Spinal cord (tissue), 10 donors: ENCODE measurements around the gene HTRA1. TPM values are rescaled to one million over a fixed set of nuclear protein-coding genes. Genes with fewer than 3 reads are reported as not detected.

Experiments used
- DNase-seq, 6 donors: peaks; one replicate each; pipeline versions ENCODE4 v3.0.0 to v3.0.0-alpha.2; 2013 to 2015; ENCODE audit warnings: low spot score in 6 of 6, low read depth in 4 of 6
- H3K27ac ChIP-seq: one replicate; pipeline ENCODE4 v1.5.1; 2013; ENCODE audit warnings: low read depth, low read length, control low read depth
- H3K27me3 ChIP-seq: one replicate; pipeline ENCODE4 v1.6.1; 2013; ENCODE audit warnings: low read length; ENCODE audit not compliant: control insufficient read depth, insufficient read depth
- H3K36me3 ChIP-seq: one replicate; pipeline ENCODE4 v1.6.1; 2013; ENCODE audit warnings: low read length; ENCODE audit not compliant: control insufficient read depth, insufficient read depth
- H3K4me1 ChIP-seq: one replicate; pipeline ENCODE4 v1.6.1; 2013; ENCODE audit warnings: low read length; ENCODE audit not compliant: control insufficient read depth, insufficient read depth
- H3K4me3 ChIP-seq: one replicate; pipeline ENCODE4 v1.5.1; 2013; ENCODE audit warnings: low read depth, low read length, control low read depth
- H3K9me3 ChIP-seq: one replicate; pipeline ENCODE4 v1.6.1; 2013; ENCODE audit warnings: low read length; ENCODE audit not compliant: control insufficient read depth, insufficient read depth
- WGBS: methylation state at CpG from one replicate; pipeline ENCODE4 v1.1.5; 2013; ENCODE audit warnings: missing lambda C conversion rate; ENCODE audit not compliant: insufficient coverage; 5-methylcytosine and 5-hydroxymethylcytosine counted together
- polyA plus RNA-seq, 2 donors: library from polyadenylated mRNA; unstranded; fragments of 120-200 nt; gene quantifications; one replicate each; pipeline ENCODE4 v1.2.1, GENCODE V29; 2013; ENCODE audit not compliant: insufficient read length in 2 of 2
- total RNA-seq, 2 donors: library from RNA; depleted of rRNA in 1 of 2; stranded (reverse); fragments of 120-200 nt in 1 of 2; fragments of >200 nt in 1 of 2; gene quantifications; one replicate each; pipeline versions ENCODE4 v1.2.3 to v1.2.4, GENCODE V29; 2013 to 2014
- donor health status: healthy.

HTRA1 gene
- total and polyA plus RNA-seq, 4 donors, result 150 to 243 (median 170) TPM

- Histone ChIP-seq H3K4me1 (peaks cover 64% of the 10 kb centered on the region), H3K4me3 (no peak overlapping the region)
- no peak for DNase-seq
Measured at GRCh38 chr10:122490786-122491680, 29.7 kb downstream of the HTRA1 start.

DNA sequence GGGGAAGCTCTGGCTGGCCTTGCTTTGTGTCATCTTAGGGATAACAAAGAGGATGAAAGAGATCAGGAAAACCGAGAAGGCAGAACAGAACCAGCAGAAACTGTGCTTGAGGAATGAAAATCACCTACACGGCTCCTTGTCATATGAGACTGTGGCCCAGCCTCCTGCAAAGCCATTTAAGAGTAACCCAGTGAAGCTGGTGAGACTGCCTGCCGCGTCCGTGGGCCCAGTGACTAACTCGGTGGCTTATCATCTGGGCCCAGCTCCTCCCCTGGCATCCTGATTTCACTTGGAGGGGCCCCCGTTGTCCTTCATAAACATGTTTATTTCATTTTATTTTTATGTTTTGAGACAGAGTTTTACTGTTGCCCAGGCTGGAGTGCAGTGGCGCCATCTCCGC is 30.7 kb downstream of the HTRA1 start:
- Histone ChIP-seq H3K9me3 (no peaks in the 10 kb centered on the region), H3K36me3 (peaks cover 18% of the 10 kb centered on the region), H3K27me3 (no peaks in the 10 kb centered on the region), H3K4me1 (peaks cover 58% of the 10 kb centered on the region), H3K4me3 (no peak overlapping the region), H3K27ac (no peak overlapping the region)
- DNase-seq, result no peak
- 76% methylated on average over 5 of the region's 9 CpGs for WGBS

More at GRCh38 chr10:122490786-122491680, 29.7 kb downstream of the HTRA1 start:
- WGBS, result 38% methylated on average over 19 of the region's 26 CpGs
- Histone ChIP-seq H3K27me3 (no peaks in the 10 kb centered on the region), H3K27ac (no peak overlapping the region), H3K9me3 (no peaks in the 10 kb centered on the region), H3K36me3 (peaks cover 18% of the 10 kb centered on the region)

- DNase-seq, result peak in 2 of 6 donors; percentile 53 to 69
- Histone ChIP-seq H3K27me3 (no peaks in the 10 kb centered on the region), H3K4me3 (no peak overlapping the region), H3K27ac (no peak overlapping the region), H3K36me3 (peaks cover 18% of the 10 kb centered on the region), H3K9me3 (no peaks in the 10 kb centered on the region), H3K4me1 (peaks cover 48% of the 10 kb centered on the region)
- WGBS, result 61% methylated on average over 9 of the region's 9 CpGs
Measured at GRCh38 chr10:122492999-122493481, 31.7 kb downstream of the HTRA1 start.

- no peak overlapping the region for H3K4me3 ChIP-seq
- no peak for DNase-seq
- no peak overlapping the region for H3K27ac ChIP-seq
- H3K36me3 ChIP-seq, result peaks cover 18% of the 10 kb centered on the region
- peaks cover 45% of the 10 kb centered on the region for H3K4me1 ChIP-seq
- no peaks in the 10 kb centered on the region for H3K27me3 ChIP-seq
- WGBS, result 88% methylated on average over 4 of the region's 4 CpGs
- no peaks in the 10 kb centered on the region for H3K9me3 ChIP-seq
Measured at GRCh38 chr10:122493761-122494160, 32.4 kb downstream of the HTRA1 start.

GRCh38 chr10:122494173-122494820 is 32.9 kb downstream of the HTRA1 start:
- Histone ChIP-seq H3K4me1 (peaks cover 50% of the 10 kb centered on the region), H3K36me3 (peaks cover 18% of the 10 kb centered on the region), H3K27me3 (no peaks in the 10 kb centered on the region), H3K27ac (no peak overlapping the region), H3K9me3 (no peaks in the 10 kb centered on the region), H3K4me3 (no peak overlapping the region)
- 77% methylated on average over 9 of the region's 20 CpGs for WGBS
- DNase-seq, result no peak

DNA sequence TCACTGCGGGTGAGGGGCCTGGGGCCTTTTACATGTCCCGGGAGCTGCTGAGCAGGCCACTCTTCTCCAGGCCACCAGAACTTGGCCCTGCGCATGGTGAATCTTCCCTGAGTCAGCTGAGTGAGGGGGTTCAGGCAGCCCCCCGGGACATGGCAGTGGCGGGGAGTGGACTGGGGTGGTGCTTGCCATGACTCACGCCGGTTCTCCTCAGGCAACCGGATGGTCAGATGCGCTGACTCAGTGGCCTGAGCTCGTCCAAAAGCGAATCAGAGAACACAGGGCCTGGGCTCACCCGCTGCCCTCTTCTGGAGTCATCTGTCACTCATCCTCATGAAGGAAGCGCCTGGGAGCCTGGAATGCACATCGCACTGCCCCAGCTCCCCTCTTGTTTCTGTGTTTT is 33.5 kb downstream of the HTRA1 start:
- Histone ChIP-seq H3K4me1 (peaks cover 48% of the 10 kb centered on the region), H3K9me3 (no peaks in the 10 kb centered on the region), H3K4me3 (no peak overlapping the region), H3K27ac (no peak overlapping the region), H3K36me3 (peaks cover 18% of the 10 kb centered on the region), H3K27me3 (no peaks in the 10 kb centered on the region)
- 78% methylated on average over 14 of the region's 14 CpGs for WGBS
- DNase-seq, result no peak

DNA sequence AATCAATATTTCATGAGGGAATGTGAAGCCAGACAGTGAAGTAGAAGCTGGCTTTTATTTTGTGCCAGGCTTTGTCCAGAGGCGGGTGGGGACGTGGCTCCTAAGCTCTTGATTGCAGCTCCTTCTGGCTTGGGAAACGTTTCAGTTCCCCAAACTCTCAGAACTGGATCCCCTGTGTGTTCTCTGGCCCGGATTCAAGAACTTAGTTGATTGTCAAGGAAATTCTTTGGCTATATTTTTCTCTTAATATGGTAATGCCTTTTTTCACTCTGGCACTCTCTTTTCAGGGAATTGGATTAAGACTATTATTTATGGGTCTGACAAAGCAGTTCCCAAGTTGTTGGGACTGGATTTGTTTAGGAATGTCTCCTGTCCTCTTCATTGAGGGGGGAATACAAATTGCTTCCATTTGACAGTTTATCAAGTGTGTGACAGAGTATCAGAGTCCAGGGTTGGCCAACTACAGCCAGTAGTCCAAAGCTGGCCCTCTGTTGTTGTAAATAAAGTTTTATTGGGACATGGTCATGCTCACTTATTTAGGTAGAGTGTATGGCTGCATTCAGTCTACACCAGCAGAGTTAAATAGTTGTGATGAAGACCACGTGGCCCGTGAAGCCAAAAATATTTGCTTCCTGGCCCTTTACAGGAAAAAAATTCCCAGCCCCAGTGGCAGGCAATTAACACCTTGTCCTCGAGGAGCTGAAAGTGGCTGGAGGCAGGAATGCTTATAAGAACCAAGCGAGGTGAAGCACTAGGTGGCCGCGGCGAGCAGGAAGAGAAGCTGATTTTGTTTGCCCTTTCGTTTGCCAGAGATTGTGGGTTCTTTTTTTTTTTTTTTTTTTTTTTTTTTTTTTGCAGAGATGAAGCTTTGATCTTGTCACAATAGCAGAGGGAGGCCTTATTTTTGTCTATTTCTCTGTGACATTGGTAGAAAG is 34.3 kb downstream of the HTRA1 start:
- Histone ChIP-seq H3K9me3 (no peaks in the 10 kb centered on the region), H3K27me3 (no peaks in the 10 kb centered on the region), H3K36me3 (peaks cover 20% of the 10 kb centered on the region), H3K4me1 (peaks cover 44% of the 10 kb centered on the region), H3K27ac (no peak overlapping the region), H3K4me3 (no peak overlapping the region)
- peak in 1 of 6 donors; percentile 57 for DNase-seq
- 51% methylated on average over 4 of the region's 12 CpGs for WGBS

GRCh38 chr10:122497241-122497640 is 35.9 kb downstream of the HTRA1 start:
- DNase-seq, result no peak
- peaks cover 31% of the 10 kb centered on the region for H3K4me1 ChIP-seq
- H3K9me3 ChIP-seq, result no peaks in the 10 kb centered on the region
- no peak overlapping the region for H3K27ac ChIP-seq
- 81% methylated on average over 2 of the region's 2 CpGs for WGBS
- H3K36me3 ChIP-seq, result peaks cover 20% of the 10 kb centered on the region
- no peak overlapping the region for H3K4me3 ChIP-seq
- no peaks in the 10 kb centered on the region for H3K27me3 ChIP-seq

DNA sequence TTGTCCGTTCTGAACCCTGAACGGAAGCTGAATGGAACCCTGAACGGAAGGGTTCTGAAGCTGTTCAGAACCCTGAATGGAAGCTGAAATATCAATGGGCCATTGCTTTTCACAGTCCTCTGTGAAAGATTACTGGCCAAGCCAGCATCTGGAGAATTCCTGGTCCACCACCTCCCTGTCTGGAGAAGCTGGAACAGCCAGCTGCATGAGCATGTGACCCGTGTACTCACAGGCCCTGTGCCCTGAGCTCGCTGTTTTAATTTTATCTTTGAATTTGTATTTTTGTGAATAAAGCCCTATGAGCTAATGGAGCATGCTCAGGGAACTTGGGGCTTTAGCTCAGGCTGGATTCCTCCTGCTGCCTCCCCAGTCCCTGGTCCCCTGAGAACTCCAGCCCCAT is 37.2 kb downstream of the HTRA1 start:
- no peak overlapping the region for H3K27ac ChIP-seq
- H3K4me1 ChIP-seq, result peaks cover 21% of the 10 kb centered on the region
- H3K36me3 ChIP-seq, result peaks cover 27% of the 10 kb centered on the region
- H3K9me3 ChIP-seq, result no peaks in the 10 kb centered on the region
- WGBS, result 70% methylated on average over 3 of the region's 5 CpGs
- H3K27me3 ChIP-seq, result no peaks in the 10 kb centered on the region
- no peak overlapping the region for H3K4me3 ChIP-seq
- no peak for DNase-seq
